Hepatocyte (in vitro differentiated cells): ENCODE measurements around the gene LUC7L2. TPM values are rescaled to one million over a fixed set of nuclear protein-coding genes. Genes with fewer than 3 reads are reported as not detected.

Experiments used
- DNase-seq: peaks from one replicate; pipeline ENCODE4 v3.0.0-alpha.2; 2016; ENCODE audit warnings: low spot score
- H2AFZ ChIP-seq: fragments of 200-600 bp; sonication (generic); 2 replicates; pipeline ENCODE4 v1.6.0; 2016; ENCODE audit warnings: antibody characterized with exemption, mild to moderate bottlenecking
- H3K27ac ChIP-seq: fragments of 200-600 bp; sonication (generic); 2 replicates; pipeline ENCODE4 v1.5.1; 2016; ENCODE audit warnings: mild to moderate bottlenecking
- H3K27me3 ChIP-seq: fragments of 200-600 bp; sonication (generic); 2 replicates; pipeline ENCODE4 v1.6.1; 2016
- H3K36me3 ChIP-seq: fragments of 200-600 bp; sonication (generic); replicated peaks from 2 replicates; pipeline ENCODE4 v1.5.1; 2016; ENCODE audit warnings: low read depth; ENCODE audit not compliant: insufficient read depth
- H3K4me1 ChIP-seq: fragments of 200-600 bp; sonication (generic); 2 replicates; pipeline ENCODE4 v1.5.1; 2016; ENCODE audit warnings: mild to moderate bottlenecking, moderate library complexity; ENCODE audit not compliant: insufficient read depth
- H3K4me2 ChIP-seq: fragments of 200-600 bp; sonication (generic); 2 replicates; pipeline ENCODE4 v1.6.0; 2016
- H3K4me3 ChIP-seq: fragments of 200-600 bp; sonication (generic); 2 replicates; pipeline ENCODE4 v1.5.1; 2016; ENCODE audit warnings: mild to moderate bottlenecking
- H3K79me2 ChIP-seq: fragments of 200-600 bp; sonication (generic); 2 replicates; pipeline ENCODE4 v1.6.0; 2017; ENCODE audit warnings: mild to moderate bottlenecking
- H3K9me2 ChIP-seq: fragments of 200-600 bp; sonication (generic); replicated peaks from 2 replicates; pipeline ENCODE4 v1.6.0; 2017; ENCODE audit warnings: mild to moderate bottlenecking; ENCODE audit not compliant: insufficient read depth
- H3K9me3 ChIP-seq: fragments of 200-600 bp; sonication (generic); 2 replicates; pipeline ENCODE4 v1.5.1; 2016; ENCODE audit warnings: low read depth, mild to moderate bottlenecking
- H4K20me1 ChIP-seq: fragments of 200-600 bp; sonication (generic); 2 replicates; pipeline ENCODE4 v1.6.0; 2016; ENCODE audit warnings: mild to moderate bottlenecking; ENCODE audit not compliant: insufficient read depth, poor library complexity, severe bottlenecking
- EZH2 ChIP-seq: fragments of 200-600 bp; sonication (generic); IDR thresholded peaks from 2 replicates; pipeline ENCODE4 v1.6.1; 2016; ENCODE audit warnings: antibody characterized with exemption, mild to moderate bottlenecking, borderline replicate concordance
- EZH2phosphoT487 ChIP-seq: fragments of 200-600 bp; sonication (generic); IDR thresholded peaks from one replicate; pipeline ENCODE4 v1.6.1; 2018; ENCODE audit warnings: antibody characterized with exemption, mild to moderate bottlenecking, low read depth, moderate library complexity; ENCODE audit not compliant: unreplicated experiment, severe bottlenecking
- WGBS: methylation state at CpG from one replicate; pipeline ENCODE4 v1.1.6; 2016; ENCODE audit warnings: low lambda C conversion rate; ENCODE audit errors: missing lambda C conversion rate; 5-methylcytosine and 5-hydroxymethylcytosine counted together
- polyA plus RNA-seq: library from polyadenylated mRNA; unstranded; fragments of >200 nt; fragmentation: Nextera tagmentation; extraction: Ambion mirVana; gene quantifications from 2 replicates; pipeline ENCODE4 v1.2.1, GENCODE V29; 2016
- total RNA-seq: library from RNA; depleted of rRNA; stranded (reverse); fragments of >200 nt; gene quantifications from 2 replicates; pipeline ENCODE4 v1.2.3, GENCODE V29; 2014
- TF ChIP-seq, protein P1 (sequence below): fragments of 200-600 bp; sonication (generic); IDR thresholded peaks from 2 replicates; pipeline ENCODE4 v1.5.1; 2016; ENCODE audit warnings: antibody characterized with exemption, mild to moderate bottlenecking; ENCODE audit not compliant: poor library complexity

LUC7L2 gene
- total and polyA plus RNA-seq, 2 experiments from 2014 or later, result 68.6 to 76.4 TPM

GRCh38 chr7:139374246-139374645, 14.6 kb downstream of the LUC7L2 start:
- Histone ChIP-seq H2AFZ (no peak overlapping the region), H3K79me2 (peaks cover 99% of the 10 kb centered on the region), H4K20me1 (peaks cover 74% of the 10 kb centered on the region), H3K9me3 (no peaks in the 10 kb centered on the region), H3K27me3 (no peaks in the 10 kb centered on the region), H3K36me3 (no peaks in the 10 kb centered on the region), H3K27ac (no peak overlapping the region), H3K4me3 (no peak overlapping the region), H3K9me2 (no peaks in the 10 kb centered on the region), H3K4me1 (no peaks in the 10 kb centered on the region), H3K4me2 (no peak overlapping the region)
- TF ChIP-seq, protein P1, sequence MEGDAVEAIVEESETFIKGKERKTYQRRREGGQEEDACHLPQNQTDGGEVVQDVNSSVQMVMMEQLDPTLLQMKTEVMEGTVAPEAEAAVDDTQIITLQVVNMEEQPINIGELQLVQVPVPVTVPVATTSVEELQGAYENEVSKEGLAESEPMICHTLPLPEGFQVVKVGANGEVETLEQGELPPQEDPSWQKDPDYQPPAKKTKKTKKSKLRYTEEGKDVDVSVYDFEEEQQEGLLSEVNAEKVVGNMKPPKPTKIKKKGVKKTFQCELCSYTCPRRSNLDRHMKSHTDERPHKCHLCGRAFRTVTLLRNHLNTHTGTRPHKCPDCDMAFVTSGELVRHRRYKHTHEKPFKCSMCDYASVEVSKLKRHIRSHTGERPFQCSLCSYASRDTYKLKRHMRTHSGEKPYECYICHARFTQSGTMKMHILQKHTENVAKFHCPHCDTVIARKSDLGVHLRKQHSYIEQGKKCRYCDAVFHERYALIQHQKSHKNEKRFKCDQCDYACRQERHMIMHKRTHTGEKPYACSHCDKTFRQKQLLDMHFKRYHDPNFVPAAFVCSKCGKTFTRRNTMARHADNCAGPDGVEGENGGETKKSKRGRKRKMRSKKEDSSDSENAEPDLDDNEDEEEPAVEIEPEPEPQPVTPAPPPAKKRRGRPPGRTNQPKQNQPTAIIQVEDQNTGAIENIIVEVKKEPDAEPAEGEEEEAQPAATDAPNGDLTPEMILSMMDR, result no peak
- TF ChIP-seq EZH2phosphoT487 (no peak), EZH2 (no peak)
- DNase-seq, result no peak
- 91% methylated on average over 6 of the region's 6 CpGs for WGBS

GRCh38 chr7:139382439-139382838, 22.7 kb downstream of the LUC7L2 start:
- no peak overlapping the region for H2AFZ ChIP-seq
- no peaks in the 10 kb centered on the region for H3K4me1 ChIP-seq
- TF ChIP-seq EZH2phosphoT487, result no peak
- TF ChIP-seq EZH2, result no peak
- TF ChIP-seq, protein P1, result no peak
- H3K4me3 ChIP-seq, result no peak overlapping the region
- H3K27ac ChIP-seq, result no peak overlapping the region
- H4K20me1 ChIP-seq, result peaks cover 18% of the 10 kb centered on the region
- peaks cover 90% of the 10 kb centered on the region for H3K79me2 ChIP-seq
- no peaks in the 10 kb centered on the region for H3K27me3 ChIP-seq
- H3K9me2 ChIP-seq, result no peaks in the 10 kb centered on the region
- DNase-seq, result no peak
- no peaks in the 10 kb centered on the region for H3K9me3 ChIP-seq
- WGBS, result 88% methylated on average over 6 of the region's 6 CpGs
- no peak overlapping the region for H3K4me2 ChIP-seq
- no peaks in the 10 kb centered on the region for H3K36me3 ChIP-seq

DNA sequence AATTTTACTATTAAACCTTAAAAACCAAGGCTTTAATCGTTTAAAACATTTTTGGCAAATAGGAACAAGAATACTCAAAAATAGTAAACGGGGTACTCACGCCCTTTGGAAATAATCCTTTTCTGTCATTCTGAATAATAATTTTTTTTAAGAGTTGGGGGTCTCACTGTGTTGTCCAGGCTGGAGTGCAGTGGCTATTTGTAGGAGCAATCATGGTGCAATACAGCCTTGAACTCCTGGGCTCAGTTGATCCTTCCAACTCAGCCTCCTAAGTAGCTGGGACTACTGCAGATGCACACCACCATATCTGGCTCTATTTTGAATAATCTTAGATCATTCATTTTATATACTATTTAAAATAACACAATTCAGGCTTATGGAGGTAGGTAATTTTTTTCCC, 24.9 kb downstream of the LUC7L2 start:
- Histone ChIP-seq H3K27ac (no peak overlapping the region), H2AFZ (no peak overlapping the region), H3K4me2 (no peak overlapping the region), H3K9me2 (no peaks in the 10 kb centered on the region), H3K4me1 (no peaks in the 10 kb centered on the region), H3K4me3 (no peak overlapping the region), H3K79me2 (peaks cover 92% of the 10 kb centered on the region), H3K27me3 (no peaks in the 10 kb centered on the region), H4K20me1 (peaks cover 18% of the 10 kb centered on the region), H3K9me3 (no peaks in the 10 kb centered on the region), H3K36me3 (no peaks in the 10 kb centered on the region)
- TF ChIP-seq EZH2phosphoT487, result no peak
- TF ChIP-seq EZH2, result no peak
- TF ChIP-seq, protein P1, result no peak
- WGBS, result 100% methylated on average over 3 of the region's 3 CpGs
- no peak for DNase-seq

GRCh38 chr7:139387594-139387993, 27.9 kb downstream of the LUC7L2 start:
- no peak for DNase-seq
- no peak overlapping the region for H3K4me2 ChIP-seq

More at GRCh38 chr7:139387594-139387993, 27.9 kb downstream of the LUC7L2 start:
- Histone ChIP-seq H4K20me1 (peaks cover 25% of the 10 kb centered on the region), H2AFZ (no peak overlapping the region), H3K27me3 (no peaks in the 10 kb centered on the region), H3K27ac (no peak overlapping the region), H3K9me3 (no peaks in the 10 kb centered on the region), H3K79me2 (peaks cover 95% of the 10 kb centered on the region), H3K4me3 (no peak overlapping the region), H3K9me2 (no peaks in the 10 kb centered on the region), H3K4me1 (no peaks in the 10 kb centered on the region), H3K36me3 (no peaks in the 10 kb centered on the region)
- TF ChIP-seq, protein P1, result no peak
- no peak for TF ChIP-seq EZH2phosphoT487
- TF ChIP-seq EZH2, result no peak
- WGBS, result 93% methylated on average over 5 of the region's 5 CpGs
